Embryonic facial prominence (tissue), 1 donor: Measurements from ENCODE around the gene IP6K3.

Experiments
- DNase-seq: peaks from one replicate; pipeline ENCODE4 v3.0.0-alpha.2; 2016; ENCODE audit errors: extremely low spot score

Gene IP6K3

GRCh38 chr6:33705268-33705885 lies 41.3 kb downstream of the IP6K3 start:
- DNase-seq = no peak

DNA sequence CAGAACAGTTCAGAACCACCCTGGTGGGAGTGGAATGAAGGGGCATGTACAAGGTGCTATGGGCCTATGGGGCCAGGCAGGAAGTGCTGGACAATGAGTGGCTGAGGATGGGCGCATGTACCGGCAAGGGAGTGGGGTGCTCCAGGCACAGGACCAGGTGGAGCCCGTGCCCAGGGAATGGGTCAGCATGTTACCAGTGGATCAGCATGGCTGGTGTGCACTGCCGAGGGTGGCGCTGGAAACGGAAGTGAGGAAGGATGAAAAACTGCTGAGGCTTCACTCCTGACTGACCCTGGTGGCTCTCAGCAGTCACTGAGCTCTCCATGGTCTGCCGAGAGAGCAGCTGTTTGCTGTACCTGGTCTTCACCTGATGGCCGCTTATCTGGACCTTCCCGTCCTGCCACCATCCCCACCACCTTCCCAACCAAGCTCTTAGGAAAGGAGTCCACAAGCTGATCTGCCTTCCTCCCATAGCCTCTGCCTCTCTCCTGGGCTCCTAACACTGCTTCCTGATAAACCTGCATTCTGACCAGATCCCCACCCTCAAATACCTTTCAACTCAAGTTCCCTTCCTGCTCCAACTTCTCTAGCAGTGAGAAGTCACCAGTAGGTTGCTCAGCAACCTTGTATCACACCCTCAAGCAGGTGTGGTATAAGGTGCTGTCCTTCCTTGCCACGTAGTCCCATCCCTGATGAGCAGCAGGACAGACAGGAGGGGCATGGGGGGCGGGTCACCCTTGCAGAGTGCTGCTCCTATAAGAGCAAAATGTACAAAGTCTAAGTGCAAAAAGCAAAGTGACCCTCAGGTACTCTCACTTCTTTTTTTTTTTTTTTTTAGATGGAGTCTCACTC lies 42.3 kb downstream of the IP6K3 start:
- DNase-seq = no peak

DNA sequence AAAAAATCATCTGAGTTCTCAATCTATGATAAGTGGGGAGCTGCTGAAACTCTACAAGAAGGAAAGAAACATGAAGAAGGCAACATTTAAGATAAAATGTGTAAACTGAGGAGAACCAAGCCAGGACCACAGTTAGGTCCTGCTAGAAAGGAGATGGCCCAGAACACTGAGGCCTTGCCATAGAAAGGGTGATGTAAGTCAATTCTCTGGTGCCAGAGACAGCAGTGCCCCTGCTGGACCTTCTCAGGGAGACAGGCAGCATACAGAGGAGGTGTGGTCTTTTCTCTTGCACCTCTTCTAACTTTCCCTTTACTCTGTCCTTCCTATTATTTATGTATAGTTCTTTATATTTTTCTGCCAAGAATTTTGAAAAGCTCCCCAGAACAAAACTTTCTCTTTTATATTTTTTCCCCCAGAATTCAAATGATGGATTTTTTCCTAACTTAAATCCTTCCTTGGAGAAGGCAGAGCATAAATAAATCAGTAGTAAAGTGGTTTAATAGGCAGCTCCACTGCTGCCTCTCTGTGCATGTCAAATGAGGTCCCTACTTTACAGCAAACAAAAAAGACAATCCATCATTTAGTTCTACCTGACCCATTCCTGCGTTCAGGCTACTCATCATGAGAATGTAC lies 44.2 kb downstream of the IP6K3 start:
- no peak for DNase-seq

GRCh38 chr6:33700391-33701050 lies 46.2 kb downstream of the IP6K3 start:
- no peak for DNase-seq

DNA sequence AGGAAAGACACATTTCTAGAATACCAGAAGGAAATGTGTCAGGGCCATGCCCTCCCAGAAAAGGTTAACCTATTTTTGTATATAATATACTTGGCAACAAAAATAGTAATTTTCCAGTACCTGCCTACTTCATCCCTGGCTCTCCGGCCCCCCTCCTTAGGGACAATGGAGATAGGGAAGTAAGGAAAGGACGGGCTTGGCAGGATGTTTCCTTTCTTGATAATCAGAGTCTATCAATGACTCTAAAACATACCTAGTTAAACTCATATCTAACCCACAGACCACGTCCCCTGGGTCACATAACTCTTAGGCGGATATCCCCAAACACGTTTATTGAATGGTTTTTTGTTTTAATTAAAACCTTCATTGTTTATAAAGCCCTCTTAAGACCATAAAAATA lies 47.0 kb downstream of the IP6K3 start:
- no peak for DNase-seq

- DNase-seq = no peak
Observed at GRCh38 chr6:33699131-33699530, 47.6 kb downstream of the IP6K3 start.

DNA sequence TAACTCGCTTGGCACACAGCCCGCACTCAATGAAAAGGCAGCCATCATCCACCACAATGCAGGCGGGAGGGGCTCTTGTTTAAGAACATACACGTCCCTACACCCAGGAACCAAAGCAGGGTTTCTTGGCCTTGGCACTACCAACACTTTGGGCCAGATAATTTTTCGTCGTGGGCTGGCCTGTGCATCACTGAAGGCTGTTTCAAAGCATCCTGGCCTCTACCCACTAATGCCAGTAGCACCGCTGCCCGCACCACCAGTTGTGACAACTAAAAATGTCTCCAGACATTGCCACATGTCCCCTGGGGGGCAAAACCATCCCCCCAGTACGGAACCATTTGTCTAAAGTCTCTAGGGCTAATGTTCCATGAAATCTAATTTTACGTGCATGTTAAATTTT lies 48.2 kb downstream of the IP6K3 start:
- DNase-seq = no peak

DNA sequence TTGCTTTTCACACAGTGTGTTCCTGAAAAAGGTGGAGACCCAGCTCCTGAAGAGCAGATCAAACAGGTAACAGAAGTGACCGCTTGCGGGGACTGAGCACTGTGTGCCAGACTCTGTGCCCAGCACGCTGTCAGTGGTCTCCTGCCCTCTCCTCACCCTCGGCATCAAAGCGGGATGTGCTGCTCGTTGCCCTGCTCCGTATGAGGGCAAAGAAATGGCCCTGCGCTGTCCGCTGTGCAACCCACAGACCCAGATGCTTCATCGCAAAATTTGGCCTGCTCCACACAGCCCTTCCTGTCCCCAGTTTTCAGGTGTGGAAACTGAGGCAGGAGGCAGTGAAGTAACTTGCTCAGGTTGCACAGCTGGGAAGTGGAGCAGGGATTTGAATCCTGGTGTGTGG lies 48.9 kb downstream of the IP6K3 start:
- DNase-seq = no peak

DNA sequence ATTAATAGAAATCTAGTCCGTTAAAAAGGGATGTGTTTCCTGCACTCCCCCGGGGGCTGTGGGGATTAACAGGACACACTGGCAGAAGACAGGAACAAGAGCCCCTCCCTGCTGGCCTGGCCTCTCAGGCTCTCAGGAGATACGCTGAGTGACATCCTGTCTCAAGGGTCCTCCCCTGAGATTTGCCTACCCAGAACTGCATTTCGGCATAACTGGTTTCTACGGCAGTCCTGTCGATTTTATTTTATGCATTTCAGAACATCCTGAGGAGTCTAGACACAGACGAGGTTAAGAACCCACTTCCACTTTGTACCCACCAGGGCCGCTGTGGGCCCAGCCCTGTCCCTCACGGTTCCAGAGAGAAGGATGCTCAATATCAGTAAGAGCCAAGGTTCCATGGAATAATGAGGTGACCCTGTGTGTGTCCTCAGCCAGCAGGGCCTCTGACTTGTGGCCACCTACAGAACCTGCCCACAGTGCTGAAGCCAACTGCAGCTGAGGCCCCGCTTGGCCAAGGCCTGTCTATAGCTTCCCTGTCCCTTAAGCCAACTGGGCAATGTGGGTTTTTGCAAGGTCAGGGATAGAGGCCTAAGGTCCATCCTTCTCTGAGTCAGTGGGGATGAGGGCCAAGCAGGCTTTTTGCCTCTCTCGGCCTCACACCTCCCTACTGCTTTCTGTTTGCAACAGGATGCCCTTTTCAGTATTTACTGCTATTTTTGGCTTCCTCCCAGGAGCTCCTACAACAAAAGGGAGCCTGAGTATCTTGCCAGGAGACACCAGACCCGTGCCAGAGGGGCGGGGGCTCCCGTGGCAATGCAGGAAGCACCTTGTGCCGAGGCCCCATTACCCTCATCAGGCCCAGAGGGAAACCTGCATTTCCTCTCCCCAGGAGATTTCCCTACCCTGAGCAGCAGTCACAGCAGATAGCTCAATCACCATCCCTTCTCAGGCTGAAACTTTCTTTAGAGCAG lies 49.9 kb downstream of the IP6K3 start:
- no peak for DNase-seq

- DNase-seq = no peak
Observed at GRCh38 chr6:33696076-33696475, 50.6 kb downstream of the IP6K3 start.

DNA sequence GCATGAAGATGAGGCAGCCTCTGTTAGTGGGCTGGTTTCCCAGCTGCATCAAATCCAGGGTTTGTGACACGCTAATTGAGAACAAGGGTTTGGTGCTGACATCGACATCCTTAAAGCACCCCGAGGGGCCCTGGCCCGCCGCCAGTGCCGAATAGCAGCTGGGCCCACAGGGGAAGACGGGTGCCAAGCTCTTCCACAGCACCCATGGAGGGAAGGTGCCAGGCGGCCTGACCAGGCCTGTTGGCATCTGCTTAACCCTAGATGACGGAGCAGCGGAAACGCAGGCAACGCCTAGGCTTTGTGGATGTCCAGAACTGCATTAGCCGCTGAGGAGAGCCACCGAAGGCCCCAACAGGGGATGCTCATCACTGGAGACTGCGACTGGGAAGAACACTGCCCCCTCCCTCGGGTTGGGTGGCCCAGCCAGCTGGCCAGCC lies 51.2 kb downstream of the IP6K3 start:
- DNase-seq = no peak

GRCh38 chr6:33694977-33695376 lies 51.7 kb downstream of the IP6K3 start:
- no peak for DNase-seq

- DNase-seq = peak; percentile 22
Observed at GRCh38 chr6:33694401-33694931, 52.2 kb downstream of the IP6K3 start.

GRCh38 chr6:33693186-33694105 lies 53.3 kb downstream of the IP6K3 start:
- DNase-seq = no peak

- no peak for DNase-seq
Observed at GRCh38 chr6:33692760-33693158, 53.9 kb downstream of the IP6K3 start.

GRCh38 chr6:33692078-33692759 lies 54.5 kb downstream of the IP6K3 start:
- DNase-seq = no peak

GRCh38 chr6:33691456-33692077 lies 55.1 kb downstream of the IP6K3 start:
- DNase-seq = no peak

DNA sequence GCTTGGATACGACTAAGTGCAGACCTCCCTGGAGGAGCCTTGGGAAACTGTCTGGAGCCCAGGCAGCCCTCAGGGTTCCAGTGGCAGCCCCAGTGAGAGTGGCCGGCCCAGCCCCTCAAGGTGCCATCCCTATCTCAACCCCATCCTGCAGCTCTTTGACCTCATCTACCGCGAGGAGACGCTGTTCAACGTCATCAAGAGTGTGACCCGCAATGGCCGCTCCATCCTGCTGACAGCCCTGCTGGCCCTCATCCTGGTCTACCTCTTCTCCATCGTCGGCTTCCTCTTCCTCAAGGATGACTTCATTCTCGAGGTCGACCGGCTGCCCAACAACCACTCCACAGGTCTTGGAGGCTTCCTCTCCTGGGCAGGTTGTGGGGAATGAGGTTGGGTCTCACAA lies 55.9 kb downstream of the IP6K3 start:
- no peak for DNase-seq

DNA sequence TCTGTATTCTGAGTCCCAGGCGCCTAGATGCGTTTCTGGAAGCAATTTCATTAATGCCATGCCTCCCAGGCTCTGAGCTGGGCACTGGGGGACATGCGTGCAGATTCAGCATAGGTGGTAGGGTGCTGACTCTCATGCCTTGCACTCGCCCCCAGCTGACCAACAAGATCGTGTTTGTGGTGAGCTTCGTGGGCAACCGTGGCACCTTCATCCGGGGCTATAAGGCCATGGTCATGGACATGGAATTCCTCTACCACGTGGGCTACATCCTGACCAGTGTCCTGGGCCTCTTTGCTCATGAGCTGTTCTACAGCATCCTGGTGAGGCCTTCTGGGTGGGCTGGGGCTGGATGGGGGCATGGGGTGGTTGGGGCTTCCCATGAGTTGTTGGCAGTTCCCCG lies 56.8 kb downstream of the IP6K3 start:
- no peak for DNase-seq
